ENCODE data around the gene SFRP5.

SFRP5 gene

DNA sequence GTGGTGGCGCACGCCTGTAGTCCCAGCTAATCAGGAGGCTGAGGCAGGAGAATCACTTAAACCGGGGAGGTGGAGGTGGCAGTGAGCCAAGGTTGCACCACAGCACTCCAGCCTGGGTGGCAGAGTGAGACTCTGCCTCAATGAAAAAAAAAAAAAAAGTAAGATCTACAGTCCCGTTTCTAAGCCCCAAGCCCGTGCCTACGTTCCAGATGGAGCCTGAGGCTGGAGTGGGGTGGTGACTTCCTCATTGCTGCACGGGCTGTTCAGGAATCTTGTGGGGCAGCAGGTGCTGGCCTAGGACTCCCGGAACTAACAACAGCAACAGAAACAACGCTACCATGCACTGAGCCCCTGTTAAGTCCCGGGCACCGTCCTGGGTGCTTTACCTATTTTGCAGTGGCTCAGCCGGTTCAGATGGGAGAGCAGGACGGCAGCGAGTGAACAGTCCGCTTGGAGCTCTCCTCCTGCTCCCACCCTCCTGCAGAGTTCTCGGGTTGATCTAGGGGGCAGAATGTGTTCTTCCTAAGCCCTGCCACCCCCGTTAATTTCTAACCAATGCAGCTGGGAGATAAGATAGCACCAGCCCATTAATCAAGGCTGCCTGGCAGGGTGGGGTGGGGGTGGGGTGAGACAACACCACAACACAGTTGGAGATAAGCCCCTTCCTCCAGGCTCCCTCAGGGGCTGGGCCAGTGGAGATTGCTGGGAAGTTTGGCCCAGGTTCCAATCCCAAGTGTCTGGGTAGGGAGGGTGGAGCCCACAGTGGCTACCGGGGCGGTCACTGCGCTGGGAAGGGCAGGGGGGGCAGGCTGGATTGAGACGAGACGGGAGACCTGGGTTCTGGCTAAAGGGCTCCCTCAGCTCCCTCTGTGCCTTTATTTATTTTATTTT, 17.0 kb upstream of the SFRP5 start:
- no peak overlapping the region for H3K27ac ChIP-seq
- TF ChIP-seq, protein P1, sequence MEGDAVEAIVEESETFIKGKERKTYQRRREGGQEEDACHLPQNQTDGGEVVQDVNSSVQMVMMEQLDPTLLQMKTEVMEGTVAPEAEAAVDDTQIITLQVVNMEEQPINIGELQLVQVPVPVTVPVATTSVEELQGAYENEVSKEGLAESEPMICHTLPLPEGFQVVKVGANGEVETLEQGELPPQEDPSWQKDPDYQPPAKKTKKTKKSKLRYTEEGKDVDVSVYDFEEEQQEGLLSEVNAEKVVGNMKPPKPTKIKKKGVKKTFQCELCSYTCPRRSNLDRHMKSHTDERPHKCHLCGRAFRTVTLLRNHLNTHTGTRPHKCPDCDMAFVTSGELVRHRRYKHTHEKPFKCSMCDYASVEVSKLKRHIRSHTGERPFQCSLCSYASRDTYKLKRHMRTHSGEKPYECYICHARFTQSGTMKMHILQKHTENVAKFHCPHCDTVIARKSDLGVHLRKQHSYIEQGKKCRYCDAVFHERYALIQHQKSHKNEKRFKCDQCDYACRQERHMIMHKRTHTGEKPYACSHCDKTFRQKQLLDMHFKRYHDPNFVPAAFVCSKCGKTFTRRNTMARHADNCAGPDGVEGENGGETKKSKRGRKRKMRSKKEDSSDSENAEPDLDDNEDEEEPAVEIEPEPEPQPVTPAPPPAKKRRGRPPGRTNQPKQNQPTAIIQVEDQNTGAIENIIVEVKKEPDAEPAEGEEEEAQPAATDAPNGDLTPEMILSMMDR (conservative IDR thresholded peaks at IDR 0.05; ENCODE audit: low read depth): no peak
- DNase-seq (ENCODE audit: low spot score): no peak
- CTCF ChIA-PET: interaction anchor here (4.9 kb wide), 1 partner anchor 82 kb away, joined by 115 read pairs; no protein-coding TSS in a partner anchor
- POLR2A ChIA-PET (ENCODE audit: low non-redundant PET): no interaction called here

DNA sequence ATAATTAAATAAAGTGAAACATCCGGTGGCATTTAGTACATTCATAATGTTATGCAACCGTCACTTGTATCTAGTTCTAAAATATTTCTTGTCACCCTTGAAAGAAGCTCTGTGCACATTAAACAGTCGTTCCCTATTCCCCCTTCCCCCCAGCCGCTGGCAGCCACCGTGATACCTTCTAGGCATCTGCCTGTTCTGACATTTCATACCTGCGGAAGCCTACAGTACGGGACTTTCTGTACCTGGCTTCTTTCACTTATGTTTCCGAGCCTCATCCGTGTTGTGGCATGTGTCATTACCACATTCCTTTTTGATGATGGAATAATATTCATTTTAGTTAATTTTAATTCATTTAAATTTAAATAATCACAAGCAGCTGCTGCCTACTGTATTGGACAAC, 13.9 kb upstream of the SFRP5 start:
- POLR2A ChIA-PET (ENCODE audit: low non-redundant PET): interaction anchor here (0.6 kb wide), 1 partner anchor 85 kb away, joined by 3 read pairs; no protein-coding TSS in a partner anchor
- DNase-seq (ENCODE audit: low spot score): no peak
- TF ChIP-seq, protein P1 (conservative IDR thresholded peaks at IDR 0.05; ENCODE audit: low read depth): no peak
- no peak overlapping the region for H3K27ac ChIP-seq
- CTCF ChIA-PET: interaction anchor here (0.6 to 2.7 kb wide), 2 partner anchors 83 to 100 kb away, joined by 3 to 7 read pairs; no protein-coding TSS in a partner anchor

DNA sequence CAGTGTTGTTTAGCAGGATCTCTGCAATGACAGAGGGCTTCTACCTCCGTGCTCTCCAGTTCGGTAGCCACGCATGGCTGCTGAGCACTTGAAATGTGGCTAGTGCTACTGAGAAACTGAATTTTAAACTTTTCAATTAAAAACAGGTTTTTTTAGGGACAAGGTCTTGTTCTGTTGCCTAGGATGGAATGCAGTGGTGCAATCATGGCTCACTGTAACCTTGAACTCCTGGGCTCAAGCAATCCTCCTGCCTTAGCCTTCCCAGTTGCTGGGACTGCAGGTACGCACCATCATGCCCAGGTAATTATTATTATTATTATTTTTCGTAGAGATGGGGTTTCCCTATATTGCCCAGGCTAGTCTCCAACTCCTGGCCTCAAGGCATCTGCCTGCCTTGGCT, 13.4 kb upstream of the SFRP5 start:
- ChIA-PET POLR2A (ENCODE audit: low non-redundant PET) (no interaction called here), CTCF (interaction anchor here (2.7 kb wide), 1 partner anchor 84 kb away, joined by 7 read pairs; no protein-coding TSS in a partner anchor)

DNA sequence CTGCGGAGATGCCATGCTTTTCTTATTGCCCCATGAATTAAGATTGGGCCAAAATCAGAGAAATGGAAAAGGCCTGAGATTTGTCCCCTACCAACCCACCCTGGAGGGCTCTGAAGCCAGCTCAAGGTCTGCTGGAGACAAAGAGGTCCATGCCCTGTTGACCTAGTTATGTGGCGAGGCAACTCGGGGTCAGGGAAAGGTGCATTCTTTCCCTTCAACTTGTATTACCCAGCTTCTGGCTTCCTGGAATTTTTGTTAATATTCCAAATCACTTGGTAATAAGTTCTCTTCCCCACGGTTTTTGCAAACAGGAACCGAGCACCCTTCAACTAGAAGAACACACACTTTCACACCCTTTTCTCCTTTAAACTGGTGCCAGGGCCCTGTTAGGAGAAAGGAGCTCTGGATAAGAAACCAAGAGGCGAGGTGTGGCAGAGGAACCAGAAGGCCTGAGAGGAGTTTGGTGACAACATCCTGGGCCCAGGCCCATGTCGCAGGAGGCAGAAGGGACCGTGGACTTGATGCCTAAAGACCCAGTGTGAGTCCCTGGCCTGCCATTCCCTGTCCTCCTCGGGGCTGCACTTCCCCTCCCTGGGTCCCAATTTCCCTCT, 12.5 kb upstream of the SFRP5 start:
- no peak for DNase-seq (ENCODE audit: low spot score)
- TF ChIP-seq, protein P1 (conservative IDR thresholded peaks at IDR 0.05; ENCODE audit: low read depth): no peak
- CTCF ChIA-PET: interaction anchor here (0.6 to 0.7 kb wide), 3 partner anchors 21 to 240 kb away, joined by 5 to 8 read pairs (median 5); no protein-coding TSS in a partner anchor
- H3K27ac ChIP-seq: no peak overlapping the region
- POLR2A ChIA-PET (ENCODE audit: low non-redundant PET): no interaction called here

More for the DNA sequence above, 13.4 kb upstream of the SFRP5 start:
- TF ChIP-seq, protein P1 (conservative IDR thresholded peaks at IDR 0.05; ENCODE audit: low read depth): no peak
- no peak overlapping the region for H3K27ac ChIP-seq
- no peak for DNase-seq (ENCODE audit: low spot score)

DNA sequence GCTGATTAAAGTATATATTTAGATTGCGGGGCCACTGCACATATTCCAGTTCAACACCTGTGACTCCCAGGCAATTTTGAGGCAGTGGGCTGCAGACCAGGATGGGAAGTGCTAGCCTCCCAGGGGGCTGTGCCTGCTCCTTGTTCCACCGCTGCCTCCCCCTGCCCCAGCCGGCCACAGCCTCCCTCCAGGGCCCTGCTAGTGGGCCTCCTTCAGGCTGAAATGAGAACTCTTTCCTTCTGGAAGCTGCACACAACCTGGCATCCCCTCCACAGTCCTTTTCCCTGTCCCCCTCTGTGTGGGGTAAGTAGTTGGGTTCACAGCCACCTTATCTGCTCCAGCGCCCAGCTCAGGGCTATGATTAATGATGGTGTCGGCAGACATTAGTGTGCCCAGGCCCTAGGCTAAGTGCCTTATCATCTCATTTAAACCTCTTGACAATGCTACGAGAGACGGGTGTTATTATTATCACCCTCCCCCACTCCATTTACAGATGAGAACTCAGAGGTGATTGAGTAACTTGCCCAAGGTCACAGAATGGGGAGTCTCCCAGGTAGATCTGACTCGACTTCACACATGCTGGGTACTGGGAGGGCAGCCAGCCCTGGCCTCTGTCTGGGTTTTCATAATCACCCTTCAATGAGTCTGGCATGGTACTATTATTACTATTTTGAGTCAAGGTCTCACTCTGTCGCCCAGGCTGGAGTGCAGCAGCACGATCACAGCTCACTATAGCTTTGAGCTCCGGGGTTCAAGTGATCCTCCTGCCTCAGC, 10.8 kb upstream of the SFRP5 start:
- no peak for DNase-seq (ENCODE audit: low spot score)
- CTCF ChIA-PET: interaction anchor here (0.6 to 0.7 kb wide), 2 partner anchors 10 to 73 kb away, joined by 3 read pairs; no protein-coding TSS in a partner anchor

More for the DNA sequence above, 10.8 kb upstream of the SFRP5 start:
- TF ChIP-seq, protein P1 (conservative IDR thresholded peaks at IDR 0.05; ENCODE audit: low read depth): no peak
- H3K27ac ChIP-seq: no peak overlapping the region
- POLR2A ChIA-PET (ENCODE audit: low non-redundant PET): no interaction called here

Data from RWPE1 (cell line).